ENCODE measurements around the gene SLC2A3. TPM values are rescaled to one million over a fixed set of nuclear protein-coding genes. Genes with fewer than 3 reads are reported as not detected.
"Not testable (repeated sequence)": the region's sequence is repeated elsewhere in the genome, so short reads cannot be mapped to it uniquely, and the experiment has no call there.

Gene SLC2A3
- polyA plus RNA-seq: 65.3 TPM

DNA sequence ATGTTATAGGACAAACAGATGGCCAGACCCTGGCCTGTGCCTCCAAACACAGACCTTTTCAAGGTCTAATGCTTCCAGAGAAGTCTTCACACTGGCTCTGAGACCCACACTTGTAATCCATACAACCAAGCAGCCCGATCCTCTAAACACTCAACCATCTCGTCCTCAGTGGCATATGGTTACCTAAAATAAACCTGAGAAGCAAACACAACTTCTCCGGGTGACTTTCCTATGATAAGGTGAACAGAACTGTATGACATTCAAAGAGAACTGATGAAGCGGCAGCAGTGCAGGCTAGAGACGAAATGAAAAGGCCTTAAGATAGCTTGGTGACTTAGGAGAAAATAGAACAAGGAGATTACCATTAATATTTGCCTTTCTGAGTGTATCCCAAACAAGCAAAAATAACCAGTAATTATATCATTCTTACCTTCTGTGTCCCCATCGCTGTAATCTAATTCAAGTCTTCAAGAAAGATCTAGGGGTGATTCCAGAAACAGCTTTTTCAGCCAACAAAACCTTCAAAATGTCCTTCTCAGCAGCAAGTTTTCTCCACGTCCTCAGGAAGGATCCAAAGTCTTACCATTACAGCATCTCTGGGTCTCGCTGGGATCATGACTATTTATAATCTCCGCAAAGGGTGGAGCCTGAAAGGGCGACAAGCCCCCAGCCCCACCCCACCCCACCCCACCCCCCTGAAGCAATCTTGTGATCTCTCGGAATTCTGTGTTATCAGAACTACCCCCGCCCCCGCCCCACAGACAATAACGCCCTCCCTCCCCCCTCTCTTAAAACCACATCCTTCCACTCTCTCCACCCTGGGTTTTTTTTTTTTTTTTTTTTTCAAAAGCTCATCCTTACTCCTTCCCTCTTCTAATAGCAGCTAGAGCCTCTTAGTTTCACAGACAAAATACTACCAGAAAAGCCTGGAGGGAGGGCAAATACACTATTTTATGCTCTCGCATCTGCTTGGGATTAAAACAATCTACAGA, at the start of gene SLC2A3:
TSS of gene SLC2A3 (minus strand) at position 598 of the 992 bp plus-strand sequence. CDS start at position 445, 153 bp downstream.
- Mint-ChIP-seq H3K36me3 (peaks cover 3% of the 10 kb centered on the region), H3K27ac (no peak within 1 kb of the TSS), H3K9me3 (no peaks in the 10 kb centered on the region), H3K4me3 (no peak within 1 kb of the TSS), H3K27me3 (no peaks in the 10 kb centered on the region), H3K4me1 (peaks cover 0 to 9% (median 5%) of the 10 kb centered on the region in 3 donors)

DNA sequence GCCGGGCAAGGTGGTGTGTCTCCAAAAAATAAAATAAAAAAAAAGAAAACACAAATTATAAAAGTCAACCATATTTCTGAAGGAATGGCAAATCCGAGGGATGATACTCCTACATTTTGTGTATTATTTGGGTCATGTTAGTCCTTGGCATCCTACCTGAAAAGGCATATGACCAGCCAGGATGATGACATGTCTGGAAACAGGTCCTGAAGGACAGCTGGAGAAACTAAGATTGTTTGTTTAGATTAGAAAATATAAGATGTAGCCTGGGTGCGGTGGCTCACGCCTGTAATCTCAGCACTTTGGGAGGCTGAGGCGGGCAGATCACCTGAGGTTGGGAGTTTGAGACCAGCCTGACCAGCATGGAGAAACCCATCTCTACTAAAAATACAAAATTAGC, 48.9 kb upstream of the SLC2A3 start:
- Mint-ChIP-seq H3K4me1 (peaks cover 2% of the 10 kb centered on the region in 3 donors), H3K27ac (no peak overlapping the region), H3K36me3 (no peaks in the 10 kb centered on the region), H3K9me3 (no peaks in the 10 kb centered on the region), H3K4me3 (no peak overlapping the region), H3K27me3 (no peaks in the 10 kb centered on the region)

DNA sequence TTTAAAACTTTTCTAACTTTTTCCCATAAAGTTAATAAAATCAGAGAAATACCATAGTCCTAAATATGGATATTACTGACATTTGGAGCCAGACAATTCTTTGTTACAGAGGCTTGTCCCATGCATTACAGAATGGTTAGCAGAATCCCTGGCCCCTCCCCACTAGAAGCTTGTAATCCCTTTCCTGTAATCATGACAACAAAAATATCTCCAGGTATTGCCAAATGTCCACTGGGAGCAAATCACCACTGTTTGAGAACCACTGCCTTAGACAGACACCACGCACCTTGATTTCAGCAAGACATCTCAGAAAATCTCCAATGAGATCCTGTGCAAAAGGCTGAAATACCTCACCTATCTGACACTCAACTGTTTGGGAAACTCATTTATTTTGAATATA, 47.5 kb upstream of the SLC2A3 start:
- not testable (repeated sequence) for H3K27ac Mint-ChIP-seq, H3K4me3 Mint-ChIP-seq, H3K36me3 Mint-ChIP-seq, H3K27me3 Mint-ChIP-seq, H3K9me3 Mint-ChIP-seq, H3K4me1 Mint-ChIP-seq

DNA sequence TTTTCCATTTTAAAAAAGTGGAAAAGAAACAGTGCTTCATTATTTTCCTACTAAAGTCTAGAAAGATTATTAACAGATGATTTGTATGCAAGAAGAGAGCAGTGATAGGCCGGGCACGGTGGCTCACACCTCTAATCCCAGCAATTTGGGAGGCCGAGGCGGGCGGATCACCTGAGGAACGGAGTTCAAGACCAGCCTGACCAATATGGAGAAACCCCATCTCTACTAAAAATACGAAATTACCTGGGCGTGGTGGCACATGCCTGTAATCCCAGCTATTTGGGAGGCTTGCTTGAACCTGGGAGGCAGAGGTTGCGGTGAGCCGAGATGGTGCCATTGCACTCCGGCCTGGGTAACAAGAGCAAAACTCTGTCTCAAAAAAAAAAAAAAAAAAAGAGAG, 47.0 kb upstream of the SLC2A3 start:
- H3K4me3 Mint-ChIP-seq, H3K27me3 Mint-ChIP-seq, H3K27ac Mint-ChIP-seq, H3K9me3 Mint-ChIP-seq, H3K36me3 Mint-ChIP-seq, H3K4me1 Mint-ChIP-seq: not testable (repeated sequence)

DNA sequence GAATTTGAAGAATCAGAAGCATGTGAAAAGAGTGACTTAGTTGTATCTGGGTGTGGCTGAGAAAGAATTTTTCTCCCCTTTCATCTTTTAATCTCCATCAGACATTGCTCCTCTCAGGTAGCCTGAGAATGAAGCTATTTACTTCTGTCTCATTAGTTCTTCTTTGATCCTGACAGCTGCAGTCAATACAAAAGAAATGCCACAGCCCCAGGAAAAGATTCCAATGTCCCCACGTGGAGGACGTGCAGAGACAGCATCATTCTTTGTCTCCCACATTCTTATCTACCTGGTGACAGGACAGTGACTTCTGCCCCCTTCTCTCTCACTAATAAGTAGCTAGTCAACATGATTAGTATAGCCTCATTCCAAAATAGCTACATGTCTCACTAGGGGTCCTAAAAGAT, 46.3 kb upstream of the SLC2A3 start:
- not testable (repeated sequence) for H3K27ac Mint-ChIP-seq, H3K4me1 Mint-ChIP-seq, H3K36me3 Mint-ChIP-seq, H3K27me3 Mint-ChIP-seq, H3K4me3 Mint-ChIP-seq, H3K9me3 Mint-ChIP-seq

DNA sequence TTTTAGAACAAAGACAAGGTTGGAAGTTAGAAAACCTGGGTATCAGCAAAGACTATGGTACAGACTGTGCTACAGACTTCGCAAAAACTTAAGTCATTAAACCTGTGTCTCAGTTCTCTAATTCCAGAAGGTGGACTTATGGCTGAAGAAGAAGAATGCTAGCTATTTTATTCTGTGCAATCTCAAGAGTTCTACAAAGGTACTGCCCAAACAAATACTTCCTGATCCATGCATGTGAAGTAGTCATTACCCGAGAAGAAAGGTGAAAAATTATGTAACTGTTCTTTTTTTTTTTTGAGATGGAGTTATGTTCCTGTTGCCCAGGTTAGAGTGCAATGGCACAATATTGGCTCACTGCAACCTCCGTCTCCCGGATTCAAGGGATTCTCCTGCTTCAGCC, 45.5 kb upstream of the SLC2A3 start:
- H3K27ac Mint-ChIP-seq: no peak overlapping the region
- H3K27me3 Mint-ChIP-seq: no peaks in the 10 kb centered on the region
- H3K36me3 Mint-ChIP-seq: no peaks in the 10 kb centered on the region
- H3K4me1 Mint-ChIP-seq: peaks cover 11 to 16% (median 14%) of the 10 kb centered on the region in 3 donors
- no peak overlapping the region for H3K4me3 Mint-ChIP-seq
- peaks cover 0 to 3% (median 0%) of the 10 kb centered on the region in 3 donors for H3K9me3 Mint-ChIP-seq

DNA sequence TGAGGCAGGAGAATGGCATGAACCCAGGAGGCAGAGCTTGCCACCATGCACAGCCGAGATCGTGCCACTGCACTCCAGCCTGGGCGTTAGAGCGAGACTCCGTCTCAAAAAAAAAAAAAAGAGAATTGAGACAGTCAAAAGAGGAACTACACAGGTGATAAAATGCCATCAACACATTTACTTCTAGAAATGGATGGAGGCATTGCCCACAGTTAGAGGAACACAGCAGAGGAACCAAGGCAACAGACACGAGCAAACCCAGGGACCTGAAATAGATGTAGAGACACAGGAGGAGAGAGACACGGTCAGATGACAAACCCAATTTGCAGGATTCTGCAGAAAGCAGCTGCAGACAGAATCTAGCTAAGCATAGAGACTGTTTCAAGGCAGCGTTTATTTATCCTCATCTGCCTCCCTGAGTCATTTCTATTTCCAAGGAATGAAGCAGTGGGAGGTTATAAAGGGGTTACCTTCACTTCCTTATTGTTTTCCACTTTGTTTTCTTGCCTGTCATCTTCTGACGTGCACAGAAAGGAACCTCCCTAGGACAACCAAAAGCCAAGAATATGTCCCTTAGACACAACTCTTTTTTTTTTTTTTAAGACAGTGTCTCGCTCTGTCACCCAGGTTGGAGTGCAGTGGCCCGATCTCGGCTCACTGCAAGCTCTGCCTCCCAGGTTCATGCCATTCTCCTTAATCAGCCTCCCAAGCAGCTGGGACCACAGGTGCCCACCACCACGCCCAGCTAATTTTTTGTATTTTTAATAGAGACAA, 41.6 kb upstream of the SLC2A3 start:
- peaks cover 15 to 17% (median 17%) of the 10 kb centered on the region in 3 donors for H3K4me1 Mint-ChIP-seq
- peak overlapping the region; percentile 79 to 96 (median 94) for H3K27ac Mint-ChIP-seq
- not testable (repeated sequence) for H3K27me3 Mint-ChIP-seq, H3K9me3 Mint-ChIP-seq, H3K36me3 Mint-ChIP-seq
- H3K4me3 Mint-ChIP-seq: peak overlapping the region in 3 of 4 donors; percentile 30 to 78 (median 55)

DNA sequence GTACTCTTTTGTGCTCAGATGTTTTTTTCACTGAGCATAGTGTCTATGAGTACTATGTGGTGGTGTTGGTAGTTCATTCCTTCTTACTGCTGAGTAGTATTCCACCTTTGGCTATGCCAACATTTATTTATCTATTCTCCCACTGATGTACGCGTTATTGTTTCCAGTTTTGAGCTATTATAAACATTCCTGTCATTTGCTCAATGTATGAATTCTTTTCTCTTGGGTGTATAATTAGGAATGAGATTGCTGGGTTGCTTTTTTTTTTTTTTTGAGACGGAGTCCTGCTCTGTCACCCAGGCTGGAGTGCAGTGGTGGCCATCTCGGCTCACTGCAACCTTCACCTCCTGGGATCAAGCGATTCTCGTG, 37.5 kb upstream of the SLC2A3 start:
- Mint-ChIP-seq H3K27me3 (no peaks in the 10 kb centered on the region), H3K4me3 (peak overlapping the region in 3 of 4 donors; percentile 38 to 54 (median 41)), H3K4me1 (peaks cover 24 to 32% (median 32%) of the 10 kb centered on the region in 3 donors)

DNA sequence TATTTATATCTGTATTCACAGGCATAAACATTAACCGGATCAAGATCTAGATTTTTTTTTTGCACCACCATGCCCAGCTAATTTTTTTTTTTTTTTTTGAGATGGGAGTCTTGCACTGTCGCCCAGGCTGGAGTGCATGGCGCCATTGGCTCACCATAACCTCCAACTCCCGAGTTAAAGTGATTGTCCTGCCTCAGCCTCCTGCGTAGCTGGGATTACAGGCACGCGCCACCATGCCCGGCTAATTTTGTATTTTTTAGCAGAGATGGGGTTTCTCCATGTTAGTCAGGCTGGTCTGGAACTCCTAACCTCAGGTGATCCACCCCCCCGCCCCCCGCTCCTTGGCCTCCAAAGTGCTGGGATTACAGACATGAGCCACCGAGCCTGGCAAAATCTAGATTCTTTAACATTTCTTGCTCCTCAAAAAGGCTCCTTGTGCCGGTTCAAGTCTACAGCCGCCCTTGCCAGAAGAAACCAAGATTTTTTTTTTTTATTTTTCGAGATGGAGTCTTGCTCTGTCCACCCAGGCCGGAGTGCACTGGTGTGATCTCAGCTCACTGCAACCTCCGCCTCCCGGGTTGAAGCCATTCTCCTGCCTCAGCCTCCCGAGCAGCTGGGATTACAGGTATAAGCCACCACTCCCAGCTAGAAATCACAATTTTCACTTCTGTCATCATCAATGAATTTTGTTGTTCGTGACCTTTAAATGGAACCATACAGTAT, 36.9 kb upstream of the SLC2A3 start:
- Mint-ChIP-seq H3K27me3 (no peaks in the 10 kb centered on the region), H3K4me1 (peaks cover 21 to 32% (median 28%) of the 10 kb centered on the region in 3 donors), H3K27ac (peak overlapping the region; percentile 80 to 98 (median 93)), H3K36me3 (no peaks in the 10 kb centered on the region), H3K4me3 (peak overlapping the region; percentile 49 to 87 (median 80)), H3K9me3 (peaks cover 0 to 3% (median 0%) of the 10 kb centered on the region in 3 donors)

More for the DNA sequence above, 37.5 kb upstream of the SLC2A3 start:
- Mint-ChIP-seq H3K27ac (peak overlapping the region; percentile 76 to 98 (median 80)), H3K36me3 (no peaks in the 10 kb centered on the region), H3K9me3 (peaks cover 0 to 3% (median 0%) of the 10 kb centered on the region in 3 donors)

DNA sequence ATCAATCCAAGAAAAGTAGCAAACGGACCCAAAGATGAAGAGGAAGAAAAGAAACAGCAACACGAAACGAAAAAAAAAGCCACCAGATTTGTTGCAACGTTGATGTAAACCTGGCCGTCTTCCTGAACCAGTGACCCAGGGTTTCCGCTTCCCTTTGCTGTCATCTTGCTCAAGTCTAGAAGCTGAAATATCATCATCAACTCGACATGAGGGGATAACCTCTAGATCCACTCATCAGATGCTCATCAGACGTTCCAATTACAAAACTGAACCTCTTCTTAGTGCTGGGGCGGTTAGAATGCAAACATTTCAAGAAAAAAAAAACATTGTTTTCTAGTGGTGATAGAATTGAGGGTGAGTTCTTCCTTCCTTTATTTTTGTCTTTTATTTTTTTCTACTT, 36.3 kb upstream of the SLC2A3 start:
- Mint-ChIP-seq H3K4me3 (peak overlapping the region; percentile 49 to 87 (median 80)), H3K4me1 (peaks cover 18 to 25% (median 24%) of the 10 kb centered on the region in 3 donors), H3K27ac (peak overlapping the region; percentile 63 to 98 (median 93))
- H3K9me3 Mint-ChIP-seq, H3K36me3 Mint-ChIP-seq, H3K27me3 Mint-ChIP-seq: not testable (repeated sequence)

DNA sequence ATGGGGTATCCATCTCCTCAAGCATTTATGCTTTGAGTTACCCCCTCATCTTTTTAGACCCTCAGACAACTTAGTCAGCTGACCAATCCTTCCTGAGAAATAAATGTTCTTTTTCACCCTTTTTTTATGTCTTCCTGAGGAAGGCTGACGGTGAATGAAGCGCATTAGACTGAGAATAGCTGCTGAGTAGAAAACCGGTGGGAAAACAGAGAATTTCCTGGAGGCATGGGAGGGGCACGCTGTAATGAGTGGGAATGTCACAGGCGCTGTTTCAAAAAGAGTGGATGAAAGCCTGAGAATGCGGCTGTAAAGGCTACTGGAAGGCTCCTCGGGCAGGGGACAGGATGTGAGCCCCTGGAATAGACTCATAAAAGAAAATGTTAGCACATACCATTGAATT, 35.8 kb upstream of the SLC2A3 start:
- not testable (repeated sequence) for H3K27me3 Mint-ChIP-seq, H3K9me3 Mint-ChIP-seq, H3K36me3 Mint-ChIP-seq
- peaks cover 14 to 21% (median 20%) of the 10 kb centered on the region in 3 donors for H3K4me1 Mint-ChIP-seq
- peak overlapping the region; percentile 95 to 98 (median 97) for H3K27ac Mint-ChIP-seq
- peak overlapping the region; percentile 83 to 94 (median 90) for H3K4me3 Mint-ChIP-seq

DNA sequence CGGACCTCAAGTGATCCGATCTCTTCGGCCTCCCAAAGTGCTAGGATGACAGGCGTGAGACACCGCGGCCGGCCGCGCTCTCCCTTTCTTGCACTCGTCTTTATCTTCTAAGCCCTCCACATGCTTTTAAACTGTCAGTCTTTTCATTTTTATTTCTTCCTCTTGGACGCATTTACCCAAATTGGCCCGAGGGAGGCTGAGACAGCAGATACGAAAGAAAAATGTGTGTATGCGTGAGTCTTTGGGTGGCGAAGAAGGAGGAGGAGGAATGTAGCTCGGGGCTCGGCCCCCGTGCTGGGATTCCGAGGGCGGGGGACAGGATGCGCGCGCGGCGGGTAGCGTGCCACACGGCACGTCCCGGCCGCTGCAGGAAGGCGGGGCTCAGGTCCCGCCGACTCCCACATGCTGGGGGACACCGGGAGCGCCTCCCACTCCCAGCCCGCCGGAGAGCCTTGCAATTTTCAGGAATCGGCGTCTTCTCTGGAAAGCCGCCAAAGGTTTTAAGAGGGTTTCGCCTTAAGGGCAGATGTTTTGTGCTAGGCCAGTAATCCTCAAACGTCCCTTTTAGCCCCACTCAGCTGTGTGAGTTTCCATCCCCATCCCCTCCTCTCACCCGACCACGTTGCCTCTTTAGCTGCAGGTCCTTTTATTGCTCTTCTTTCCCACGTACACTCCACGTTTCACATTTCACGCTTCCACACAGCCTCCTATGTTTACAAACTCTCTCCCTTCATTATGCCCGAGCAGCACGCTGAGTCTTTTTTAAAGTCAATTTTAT, 34.7 kb upstream of the SLC2A3 start:
- Mint-ChIP-seq H3K4me3 (peak overlapping the region; percentile 83 to 94 (median 90)), H3K27ac (peak overlapping the region; percentile 95 to 98 (median 97)), H3K36me3 (peaks cover 3% of the 10 kb centered on the region), H3K27me3 (no peaks in the 10 kb centered on the region), H3K9me3 (no peaks in the 10 kb centered on the region), H3K4me1 (peaks cover 11 to 21% (median 19%) of the 10 kb centered on the region in 3 donors)

DNA sequence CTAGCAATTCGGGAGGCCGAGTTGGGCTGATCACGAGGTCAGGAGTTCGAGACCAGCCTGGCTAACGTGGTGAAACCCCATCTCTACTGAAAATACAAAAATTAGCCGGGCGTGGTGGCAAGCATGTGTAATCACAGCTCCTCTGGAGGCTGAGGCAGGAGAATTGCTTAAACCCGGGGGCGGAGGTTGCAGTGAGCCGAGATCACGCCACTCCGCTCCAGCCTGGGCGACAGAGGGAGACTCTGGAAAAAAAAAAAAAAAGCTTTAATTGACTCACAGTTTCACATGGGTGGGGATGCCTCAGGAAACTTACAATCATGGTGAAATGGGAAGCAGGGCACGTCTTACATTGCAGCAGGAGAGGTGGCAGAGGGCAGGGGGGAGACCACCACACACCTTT, 30.6 kb upstream of the SLC2A3 start:
- Mint-ChIP-seq H3K4me1 (peaks cover 6 to 15% (median 13%) of the 10 kb centered on the region in 3 donors), H3K9me3 (no peaks in the 10 kb centered on the region), H3K36me3 (peaks cover 3% of the 10 kb centered on the region), H3K4me3 (no peak overlapping the region), H3K27ac (no peak overlapping the region), H3K27me3 (no peaks in the 10 kb centered on the region)

DNA sequence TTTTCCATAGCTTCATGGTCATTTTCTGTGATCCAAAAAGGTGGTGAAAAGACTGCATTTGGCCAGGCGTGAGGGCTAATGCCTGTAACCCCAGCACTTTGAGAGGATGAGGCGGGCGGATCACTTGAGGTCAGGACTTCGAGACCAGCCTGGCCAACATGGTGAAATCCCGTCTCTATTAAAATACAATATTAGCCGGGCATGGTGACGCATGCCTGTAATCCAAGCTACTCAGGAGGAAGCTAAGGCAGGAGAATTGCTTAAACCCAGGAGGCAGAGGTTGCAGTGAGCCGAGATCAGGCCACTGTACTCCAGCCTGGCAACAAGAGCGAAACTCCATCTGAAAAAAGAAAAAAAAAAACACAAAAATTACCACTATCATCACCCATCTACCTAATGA, 28.7 kb upstream of the SLC2A3 start:
- not testable (repeated sequence) for H3K27ac Mint-ChIP-seq, H3K9me3 Mint-ChIP-seq, H3K36me3 Mint-ChIP-seq, H3K27me3 Mint-ChIP-seq
- Mint-ChIP-seq H3K4me1 (peaks cover 6 to 17% (median 8%) of the 10 kb centered on the region in 3 donors), H3K4me3 (peak overlapping the region in 1 of 4 donors; percentile 11)

Measured in IgD-negative memory B cell (primary cell).